Right cardiac atrium (tissue), 5 donors: ENCODE results near the gene SMIM13. TPM values are rescaled to one million over a fixed set of nuclear protein-coding genes. Genes with fewer than 3 reads are reported as not detected.
"Not testable (repeated sequence)": the region's sequence is repeated elsewhere in the genome, so short reads cannot be mapped to it uniquely, and the experiment has no call there.

ENCODE experiments used
- ATAC-seq, 2 donors: fragments of 200-7000 bp; cut with Tn5 transposase; one replicate each; pipeline versions ENCODE4 v1.8.0 to v1.9.1; 2020; ENCODE audit warnings: moderate library complexity in 2 of 2, mild to moderate bottlenecking in 1 of 2
- DNase-seq, 3 donors: peaks; one replicate each; pipeline ENCODE4 v3.0.0-alpha.2; 2020
- H3K27ac ChIP-seq: one replicate; pipeline ENCODE4 v1.5.1; 2013; ENCODE audit warnings: mild to moderate bottlenecking, low read length, control low read depth, moderate library complexity
- H3K27me3 ChIP-seq: one replicate; pipeline ENCODE4 v1.6.1; 2013; ENCODE audit not compliant: control insufficient read depth, insufficient read depth
- H3K4me1 ChIP-seq: one replicate; pipeline ENCODE4 v1.6.1; 2013; ENCODE audit warnings: low read length; ENCODE audit not compliant: control insufficient read depth, insufficient read depth
- H3K4me3 ChIP-seq: one replicate; pipeline ENCODE4 v1.5.1; 2013; ENCODE audit warnings: low read length, control low read depth
- H3K9me3 ChIP-seq: one replicate; pipeline ENCODE4 v1.6.1; 2013; ENCODE audit warnings: low read length; ENCODE audit not compliant: control insufficient read depth
- WGBS: extraction: QIAGEN DNeasy Blood & Tissue Kit; methylation state at CpG from one replicate; pipeline ENCODE4 v1.1.7; 2013; 5-methylcytosine and 5-hydroxymethylcytosine counted together
- intact Hi-C, 4 donors: fragments of 100-400 bp; cut with DNase I; formaldehyde crosslinking; loops; one replicate each; pipeline versions ENCODE4 v1.11.0 to v1.14.0; 2022 to 2023
- polyA plus RNA-seq: library from polyadenylated mRNA; stranded (reverse); fragments of 200-250 nt; gene quantifications from one replicate; pipeline ENCODE4 v1.2.3, GENCODE V29; 2013
- total RNA-seq, 4 donors: library from RNA; stranded (reverse); fragmentation: NEBNext Ultra II Directional; extraction: Animal tissue kit (Norgen Biotek cat#: 25700); gene quantifications; one replicate each; pipeline ENCODE4 v1.2.1, GENCODE V29; 2021
- donor health status: healthy with polysubstance abuse.
- donor health status: DM: no; HTN: yes; CAD: no.
- donor health status: DM: no; HTN: no; CAD: no.
- donor health status: DM: no; HTN: yes; CAD: no; lungs with severe emphysema.
- donor health status: DM: yes; HTN: yes; CAD: no.

Gene SMIM13
- total and polyA plus RNA-seq, 5 donors, result 8.1 to 14.5 (median 12.6) TPM

- no peak for DNase-seq
- peaks cover 2% of the 10 kb centered on the region for H3K4me1 ChIP-seq
- H3K4me3 ChIP-seq, result no peak overlapping the region
- intact Hi-C loops, result loop anchor here in 1 of 4 donors (5.0 kb wide), 1 partner anchor 39 kb away; no protein-coding TSS in a partner anchor
- WGBS, result 100% methylated on average over 1 of the region's 1 CpG
- H3K27me3 ChIP-seq, result no peaks in the 10 kb centered on the region
- H3K27ac ChIP-seq, result no peak overlapping the region
- H3K9me3 ChIP-seq, result no peaks in the 10 kb centered on the region
- ATAC-seq, result no peak
Observed at GRCh38 chr6:11098004-11098403, 4.4 kb downstream of the SMIM13 start.

- intact Hi-C loops, result no loop called here
- WGBS, result 96% methylated on average over 5 of the region's 5 CpGs
- ATAC-seq (no peak), DNase-seq (no peak)
- Histone ChIP-seq H3K4me1 (no peaks in the 10 kb centered on the region), H3K4me3 (no peak overlapping the region), H3K9me3 (no peaks in the 10 kb centered on the region), H3K27ac (no peak overlapping the region), H3K27me3 (no peaks in the 10 kb centered on the region)
Observed at GRCh38 chr6:11101417-11101816, 7.8 kb downstream of the SMIM13 start.

- Histone ChIP-seq H3K4me1 (no peaks in the 10 kb centered on the region), H3K27me3 (no peaks in the 10 kb centered on the region), H3K27ac (no peak overlapping the region), H3K9me3 (no peaks in the 10 kb centered on the region), H3K4me3 (no peak overlapping the region)
- ATAC-seq (no peak), DNase-seq (no peak)
- intact Hi-C loops, result no loop called here
- WGBS, result 85% methylated on average over 5 of the region's 5 CpGs
Observed at GRCh38 chr6:11103065-11103464, 9.4 kb downstream of the SMIM13 start.

GRCh38 chr6:11108726-11109125 is 15.1 kb downstream of the SMIM13 start:
- no peak overlapping the region for H3K4me3 ChIP-seq
- intact Hi-C loops, result no loop called here
- H3K4me1 ChIP-seq, result peaks cover 6% of the 10 kb centered on the region
- H3K9me3 ChIP-seq, result no peaks in the 10 kb centered on the region
- DNase-seq (no peak), ATAC-seq (no peak)
- no peaks in the 10 kb centered on the region for H3K27me3 ChIP-seq
- no peak overlapping the region for H3K27ac ChIP-seq

GRCh38 chr6:11110921-11111768 is 17.5 kb downstream of the SMIM13 start, which contains the start of gene ERVFRD-1:
Gene ERVFRD-1, minus strand, starts transcription at chr6:11111725. Its CDS starts 6,415 bp downstream, at chr6:11105310.
- no peaks in the 10 kb centered on the region for H3K9me3 ChIP-seq
- no peak for ATAC-seq
- intact Hi-C loops, result no loop called here
- H3K4me3 ChIP-seq, result no peak within 1 kb of the TSS
- no peak within 1 kb of the TSS for H3K27ac ChIP-seq
- no peaks in the 10 kb centered on the region for H3K27me3 ChIP-seq
- peak in 1 of 3 donors; percentile 15 for DNase-seq
- H3K4me1 ChIP-seq, result peaks cover 6% of the 10 kb centered on the region
- WGBS, result 75% methylated on average over 16 of the region's 16 CpGs

GRCh38 chr6:11111769-11112437 is 18.3 kb downstream of the SMIM13 start:
- no peak overlapping the region for H3K4me3 ChIP-seq
- no peak overlapping the region for H3K27ac ChIP-seq
- intact Hi-C loops, result no loop called here
- DNase-seq, result no peak
- no peaks in the 10 kb centered on the region for H3K9me3 ChIP-seq
- peaks cover 6% of the 10 kb centered on the region for H3K4me1 ChIP-seq
- no peaks in the 10 kb centered on the region for H3K27me3 ChIP-seq
- 51% methylated on average over 9 of the region's 9 CpGs for WGBS
- peak in 1 of 2 donors; percentile 19 for ATAC-seq

GRCh38 chr6:11113038-11113437 is 19.4 kb downstream of the SMIM13 start:
- H3K4me1 ChIP-seq, result peaks cover 6% of the 10 kb centered on the region
- no peaks in the 10 kb centered on the region for H3K9me3 ChIP-seq
- no peak overlapping the region for H3K27ac ChIP-seq
- no peak for ATAC-seq
- H3K4me3 ChIP-seq, result no peak overlapping the region
- WGBS, result 93% methylated on average over 4 of the region's 4 CpGs
- intact Hi-C loops, result no loop called here
- no peak for DNase-seq
- H3K27me3 ChIP-seq, result no peaks in the 10 kb centered on the region

- DNase-seq, H3K27ac ChIP-seq, H3K27me3 ChIP-seq, H3K4me1 ChIP-seq, H3K9me3 ChIP-seq, H3K4me3 ChIP-seq, intact Hi-C loops, ATAC-seq: not testable (repeated sequence)
- WGBS, result 85% methylated on average over 11 of the region's 11 CpGs
Observed at GRCh38 chr6:11115808-11116536, 22.3 kb downstream of the SMIM13 start.

GRCh38 chr6:11120271-11121005 is 26.8 kb downstream of the SMIM13 start:
- H3K4me3 ChIP-seq, result no peak overlapping the region
- H3K9me3 ChIP-seq, result no peaks in the 10 kb centered on the region
- WGBS, result 64% methylated on average over 4 of the region's 4 CpGs
- intact Hi-C loops, result no loop called here
- DNase-seq (no peak), ATAC-seq (no peak)
- H3K27ac ChIP-seq, result no peak overlapping the region
- no peaks in the 10 kb centered on the region for H3K27me3 ChIP-seq
- peaks cover 5% of the 10 kb centered on the region for H3K4me1 ChIP-seq

GRCh38 chr6:11121851-11122250 is 28.2 kb downstream of the SMIM13 start:
- no peak overlapping the region for H3K4me3 ChIP-seq
- ATAC-seq (peak; percentile 28 to 42), DNase-seq (no peak)
- H3K27ac ChIP-seq, result no peak overlapping the region
- intact Hi-C loops, result no loop called here
- no peaks in the 10 kb centered on the region for H3K27me3 ChIP-seq
- 61% methylated on average over 2 of the region's 2 CpGs for WGBS
- H3K9me3 ChIP-seq, result no peaks in the 10 kb centered on the region
- peaks cover 5% of the 10 kb centered on the region for H3K4me1 ChIP-seq
